PC-9 (cell line): ENCODE results near the gene CLDN15. TPM values are rescaled to one million over a fixed set of nuclear protein-coding genes. Genes with fewer than 3 reads are reported as not detected.

Source experiments
- BruUV-seq: library from RNA; stranded (reverse); fragments of 400-500 nt; replicated peaks from 2 replicates; lab custom pipeline; 2021; lab: Mats Ljungman, UMichigan
- CTCF ChIA-PET: fragments of 300-600 bp; sonication (Branson Sonifier 250); formaldehyde crosslinking; loops from one replicate; lab custom pipeline; 2022; ENCODE audit warnings: antibody characterized with exemption; lab: Charles Lee
- POLR2A ChIA-PET: fragments of 300-600 bp; sonication (Branson Sonifier 250); formaldehyde crosslinking; loops from one replicate; lab custom pipeline; 2022; ENCODE audit warnings: antibody characterized with exemption; ENCODE audit not compliant: unreplicated experiment; lab: Charles Lee
- DNase-seq, 2 experiments: peaks; one replicate each; pipeline versions ENCODE4 v3.0.0 to v3.0.0-alpha.2; 2015 to 2022; ENCODE audit warnings: mixed read lengths in 1 of 2
- H2AFZ ChIP-seq: fragments of 200-600 bp; sonication (generic); 2 replicates; pipeline ENCODE4 v1.8.1; 2017; ENCODE audit warnings: antibody characterized with exemption
- H3F3A ChIP-seq: fragments of 200-600 bp; sonication (generic); 2 replicates; pipeline ENCODE4 v1.8.1; 2017; ENCODE audit warnings: antibody characterized with exemption, mild to moderate bottlenecking, low read depth; ENCODE audit not compliant: insufficient read depth
- H3K27ac ChIP-seq: fragments of 200-600 bp; sonication (generic); 2 replicates; pipeline ENCODE4 v1.6.1; 2016; ENCODE audit warnings: mixed run types
- H3K27me3 ChIP-seq: fragments of 200-600 bp; sonication (generic); 2 replicates; pipeline ENCODE4 v1.6.1; 2016; ENCODE audit warnings: low read depth, mixed run types; ENCODE audit not compliant: insufficient read depth
- H3K36me3 ChIP-seq: fragments of 200-600 bp; sonication (generic); 2 replicates; pipeline ENCODE4 v1.6.1; 2016; ENCODE audit warnings: low read depth, mixed run types
- H3K4me1 ChIP-seq: fragments of 200-600 bp; sonication (generic); replicated peaks from 2 replicates; pipeline ENCODE4 v1.6.1; 2016; ENCODE audit warnings: mixed run types; ENCODE audit not compliant: insufficient read depth
- H3K4me2 ChIP-seq: fragments of 200-600 bp; sonication (generic); 2 replicates; pipeline ENCODE4 v1.6.1; 2017; ENCODE audit warnings: mixed run types
- H3K4me3 ChIP-seq: fragments of 200-600 bp; sonication (generic); 2 replicates; pipeline ENCODE4 v1.6.1; 2016; ENCODE audit warnings: mixed run types
- H3K79me2 ChIP-seq: fragments of 200-600 bp; sonication (generic); 2 replicates; pipeline ENCODE4 v1.6.1; 2017; ENCODE audit warnings: low read depth, mixed run types
- H3K9me2 ChIP-seq: fragments of 200-600 bp; sonication (generic); 2 replicates; pipeline ENCODE4 v1.8.1; 2017; ENCODE audit warnings: mild to moderate bottlenecking; ENCODE audit not compliant: insufficient read depth
- H3K9me3 ChIP-seq: fragments of 200-600 bp; sonication (generic); 2 replicates; pipeline ENCODE4 v1.8.1; 2016; ENCODE audit warnings: low read depth; ENCODE audit not compliant: insufficient read depth
- H4K20me1 ChIP-seq: fragments of 200-600 bp; sonication (generic); 2 replicates; pipeline ENCODE4 v1.8.1; 2017; ENCODE audit not compliant: insufficient read depth
- EZH2 ChIP-seq: fragments of 200-600 bp; sonication (generic); IDR thresholded peaks from 2 replicates; pipeline ENCODE4 v1.8.0; 2017; ENCODE audit warnings: antibody characterized with exemption, low read depth
- intact Hi-C: fragments of 100-400 bp; cut with micrococcal nuclease; formaldehyde crosslinking; loops from one replicate; pipeline ENCODE4 v1.10.0; 2022; ENCODE audit not compliant: unreplicated experiment
- total RNA-seq: library from RNA; stranded (reverse); gene quantifications from 2 replicates; pipeline ENCODE4 v1.2.3, GENCODE V29; 2021
- TF ChIP-seq, protein P1 (sequence below): fragments of 200-600 bp; sonication (generic); conservative IDR thresholded peaks from 2 replicates; pipeline ENCODE4 v1.6.1; 2017; ENCODE audit warnings: mixed run types, antibody characterized with exemption, mild to moderate bottlenecking, moderate library complexity

CLDN15 gene
- total RNA-seq, 1 experiment from 2014 or later = 17.2 TPM

DNA sequence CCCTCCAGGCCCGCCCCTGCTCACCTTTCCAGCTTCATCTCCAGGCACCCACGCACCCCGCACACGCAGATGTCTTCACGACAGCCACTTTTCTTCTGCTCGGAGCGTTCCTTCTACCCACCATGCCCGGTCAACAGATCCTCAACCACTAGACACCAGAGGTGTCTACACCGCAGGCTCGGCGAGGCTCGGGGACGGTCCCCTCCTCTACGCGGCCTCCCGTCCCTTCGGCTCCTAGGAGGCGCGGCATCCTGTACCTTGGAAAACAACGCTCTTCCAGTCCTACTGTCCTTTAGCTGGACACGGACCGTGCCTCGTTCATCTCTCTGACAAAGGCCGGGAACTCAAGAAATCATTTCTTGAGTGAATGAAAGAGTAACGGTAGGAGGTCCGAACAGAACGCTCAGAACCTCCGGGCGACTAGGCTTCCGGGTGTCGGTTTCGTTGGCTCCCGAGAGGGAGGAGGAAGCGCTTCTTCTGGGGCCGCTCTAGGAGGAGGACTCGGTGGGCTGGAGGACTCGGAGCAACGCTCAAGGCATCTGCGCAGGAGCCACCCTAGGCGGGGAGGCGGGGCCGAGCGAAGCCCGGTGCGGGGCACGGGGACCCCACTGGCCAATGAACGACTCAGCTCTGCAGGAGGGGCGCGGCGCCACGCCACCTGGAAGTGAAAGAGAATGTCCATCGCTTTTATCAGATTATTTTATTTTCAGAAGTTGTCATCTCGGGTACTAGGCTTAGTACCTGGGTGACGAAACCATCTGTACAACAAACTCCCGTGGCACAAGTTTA, 14.5 kb upstream of the CLDN15 start:
- Histone ChIP-seq H3K27me3 (no peaks in the 10 kb centered on the region), H3K4me3 (peak overlapping the region; percentile 74), H3K27ac (peak overlapping the region; percentile 48), H4K20me1 (peaks cover 10% of the 10 kb centered on the region), H3K36me3 (no peaks in the 10 kb centered on the region), H3K9me2 (no peaks in the 10 kb centered on the region), H3K9me3 (no peaks in the 10 kb centered on the region), H3K79me2 (peaks cover 37% of the 10 kb centered on the region), H3K4me1 (peaks cover 17% of the 10 kb centered on the region), H3F3A (no peaks in the 10 kb centered on the region), H3K4me2 (peak overlapping the region; percentile 80), H2AFZ (peak overlapping the region; percentile 88)
- DNase-seq = peak; percentile 94 to 100
- TF ChIP-seq, protein P1, sequence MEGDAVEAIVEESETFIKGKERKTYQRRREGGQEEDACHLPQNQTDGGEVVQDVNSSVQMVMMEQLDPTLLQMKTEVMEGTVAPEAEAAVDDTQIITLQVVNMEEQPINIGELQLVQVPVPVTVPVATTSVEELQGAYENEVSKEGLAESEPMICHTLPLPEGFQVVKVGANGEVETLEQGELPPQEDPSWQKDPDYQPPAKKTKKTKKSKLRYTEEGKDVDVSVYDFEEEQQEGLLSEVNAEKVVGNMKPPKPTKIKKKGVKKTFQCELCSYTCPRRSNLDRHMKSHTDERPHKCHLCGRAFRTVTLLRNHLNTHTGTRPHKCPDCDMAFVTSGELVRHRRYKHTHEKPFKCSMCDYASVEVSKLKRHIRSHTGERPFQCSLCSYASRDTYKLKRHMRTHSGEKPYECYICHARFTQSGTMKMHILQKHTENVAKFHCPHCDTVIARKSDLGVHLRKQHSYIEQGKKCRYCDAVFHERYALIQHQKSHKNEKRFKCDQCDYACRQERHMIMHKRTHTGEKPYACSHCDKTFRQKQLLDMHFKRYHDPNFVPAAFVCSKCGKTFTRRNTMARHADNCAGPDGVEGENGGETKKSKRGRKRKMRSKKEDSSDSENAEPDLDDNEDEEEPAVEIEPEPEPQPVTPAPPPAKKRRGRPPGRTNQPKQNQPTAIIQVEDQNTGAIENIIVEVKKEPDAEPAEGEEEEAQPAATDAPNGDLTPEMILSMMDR = no peak
- TF ChIP-seq EZH2 = no peak
- CTCF ChIA-PET = interaction anchor here (0.9 to 1.0 kb wide), 2 partner anchors 108 to 124 kb away, joined by 3 to 5 read pairs; no protein-coding TSS in a partner anchor
- intact Hi-C loops = loop anchor here (1.0 kb wide), 2 partner anchors 8 to 35 kb away; partner anchors contain the start of gene PLOD3
- BruUV-seq = TSS peak; percentile 53
- POLR2A ChIA-PET = interaction anchor here (0.5 to 1.0 kb wide), 7 partner anchors 34 to 1747 kb away, joined by 3 to 11 read pairs (median 5); partner anchors contain the start of genes ACHE, MOSPD3 and ZNHIT1

DNA sequence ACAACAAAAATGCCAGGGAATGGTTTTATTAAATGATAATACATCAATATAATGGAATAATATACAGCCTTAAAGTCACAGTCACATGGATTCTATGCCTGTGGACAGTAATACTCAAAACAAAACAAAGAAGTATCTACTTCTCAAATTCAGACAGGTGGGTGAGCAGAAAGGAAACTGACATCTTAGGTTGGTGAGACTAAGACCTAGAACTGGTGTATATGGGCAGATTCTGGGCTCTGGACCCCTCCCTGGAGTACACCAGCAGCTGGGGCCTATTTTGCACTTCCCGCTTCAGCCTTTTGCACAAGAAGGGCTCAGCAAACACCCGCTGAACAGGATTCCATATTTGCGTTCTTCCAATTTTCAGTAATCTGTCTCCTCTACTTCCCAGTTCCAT, 12.7 kb upstream of the CLDN15 start:
- H3F3A ChIP-seq = peaks cover 15% of the 10 kb centered on the region; the same call in 1 of the 2 replicates
- H3K79me2 ChIP-seq = peaks cover 40% of the 10 kb centered on the region
- no peak overlapping the region for H2AFZ ChIP-seq
- H3K4me2 ChIP-seq = peak overlapping the region; percentile 80
- H3K9me2 ChIP-seq = no peaks in the 10 kb centered on the region
- no TSS peak for BruUV-seq
- DNase-seq = no peak
- POLR2A ChIA-PET = no interaction called here
- H3K27me3 ChIP-seq = no peaks in the 10 kb centered on the region
- H3K4me1 ChIP-seq = peaks cover 23% of the 10 kb centered on the region
- no peak overlapping the region for H3K27ac ChIP-seq
- H4K20me1 ChIP-seq = peaks cover 10% of the 10 kb centered on the region
- H3K4me3 ChIP-seq = peak overlapping the region; percentile 74; the same call in 1 of the 2 replicates
- CTCF ChIA-PET = no interaction called here
- no peaks in the 10 kb centered on the region for H3K9me3 ChIP-seq
- no peaks in the 10 kb centered on the region for H3K36me3 ChIP-seq
- intact Hi-C loops = no loop called here
- TF ChIP-seq, protein P1 = no peak
- TF ChIP-seq EZH2 = no peak

DNA sequence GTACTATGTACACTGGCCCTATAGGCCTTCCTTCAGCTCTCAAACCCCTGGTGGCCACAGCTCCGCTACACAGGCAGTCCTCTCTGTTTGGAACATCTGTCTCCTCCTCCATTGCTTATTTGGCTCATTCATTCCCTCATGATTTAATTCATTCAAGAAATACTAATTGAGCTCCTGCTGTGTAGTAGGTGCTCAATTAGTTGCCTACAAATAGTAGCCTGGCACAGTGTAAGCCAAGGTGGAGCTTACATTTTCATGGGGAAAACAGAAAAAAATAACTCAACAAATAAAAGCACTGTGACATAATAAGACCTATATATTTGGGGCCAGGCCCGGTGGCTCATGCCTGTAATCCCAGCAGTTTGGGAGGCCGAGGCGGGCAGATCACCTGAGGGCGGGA, 10.7 kb upstream of the CLDN15 start:
- H3K9me2 ChIP-seq = no peaks in the 10 kb centered on the region
- CTCF ChIA-PET = interaction anchor here (0.5 to 0.6 kb wide), 2 partner anchors 110 to 174 kb away, joined by 3 read pairs; no protein-coding TSS in a partner anchor
- H3K4me2 ChIP-seq = no peak overlapping the region
- peaks cover 22% of the 10 kb centered on the region; the same call in 1 of the 2 replicates for H3F3A ChIP-seq
- no peaks in the 10 kb centered on the region for H3K9me3 ChIP-seq
- intact Hi-C loops = no loop called here
- no peak overlapping the region for H3K4me3 ChIP-seq
- H3K36me3 ChIP-seq = 0 out of 2 replicates have a peak, but pooled peaks cover 2% of the 10 kb centered on the region
- TF ChIP-seq EZH2 = no peak
- TF ChIP-seq, protein P1 = no peak
- peaks cover 55% of the 10 kb centered on the region for H3K79me2 ChIP-seq
- no TSS peak for BruUV-seq
- H3K27me3 ChIP-seq = no peaks in the 10 kb centered on the region
- POLR2A ChIA-PET = interaction anchor here (0.6 to 0.7 kb wide), 2 partner anchors 31 to 104 kb away, joined by 3 to 5 read pairs; partner anchors contain the start of gene ZNHIT1
- no peak for DNase-seq
- H3K27ac ChIP-seq = no peak overlapping the region
- peaks cover 16% of the 10 kb centered on the region for H4K20me1 ChIP-seq
- peaks cover 32% of the 10 kb centered on the region for H3K4me1 ChIP-seq
- no peak overlapping the region for H2AFZ ChIP-seq
